GM18873 (cell line): ENCODE measurements around the gene LRRC75A.
"Not testable (repeated sequence)": the region's sequence is repeated elsewhere in the genome, so short reads cannot be mapped to it uniquely, and the experiment has no call there.

Source experiments
- ATAC-seq: cut with Tn5 transposase; IDR thresholded peaks from one replicate; pipeline ENCODE4 v1.9.1; 2021; ENCODE audit warnings: mild to moderate bottlenecking, moderate library complexity, moderate number of reproducible peaks; ENCODE audit not compliant: unreplicated experiment, low FRiP score

LRRC75A gene

GRCh38 chr17:16455997-16456741 is 35.8 kb downstream of the LRRC75A start:
- no peak for ATAC-seq

GRCh38 chr17:16453493-16453851 is 38.5 kb downstream of the LRRC75A start:
- ATAC-seq = no peak

GRCh38 chr17:16452268-16452667 is 39.7 kb downstream of the LRRC75A start:
- not testable (repeated sequence) for ATAC-seq

GRCh38 chr17:16450028-16450427 is 42.0 kb downstream of the LRRC75A start:
- no peak for ATAC-seq

DNA sequence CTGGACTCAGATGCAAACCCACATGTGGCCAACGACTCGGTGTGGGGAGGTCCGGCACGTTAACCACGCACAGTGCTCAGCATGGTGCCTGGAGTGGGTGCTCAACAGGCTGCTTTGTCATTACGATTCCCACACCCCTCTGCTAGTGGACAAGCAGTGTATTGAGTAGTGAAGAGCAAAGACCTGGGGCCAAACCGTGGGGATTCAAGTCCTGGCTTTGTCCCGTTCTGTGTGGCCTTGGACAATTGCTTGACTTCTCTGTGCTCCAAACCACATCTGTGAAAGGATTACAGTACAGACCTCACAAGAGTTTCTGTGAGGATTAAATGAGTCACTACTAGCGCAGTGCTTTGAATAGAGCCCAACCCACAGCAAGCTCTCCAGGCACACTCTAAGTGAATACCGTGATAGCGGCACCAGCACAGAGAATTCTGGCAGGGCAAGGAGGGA is 42.8 kb downstream of the LRRC75A start:
- ATAC-seq = no peak

DNA sequence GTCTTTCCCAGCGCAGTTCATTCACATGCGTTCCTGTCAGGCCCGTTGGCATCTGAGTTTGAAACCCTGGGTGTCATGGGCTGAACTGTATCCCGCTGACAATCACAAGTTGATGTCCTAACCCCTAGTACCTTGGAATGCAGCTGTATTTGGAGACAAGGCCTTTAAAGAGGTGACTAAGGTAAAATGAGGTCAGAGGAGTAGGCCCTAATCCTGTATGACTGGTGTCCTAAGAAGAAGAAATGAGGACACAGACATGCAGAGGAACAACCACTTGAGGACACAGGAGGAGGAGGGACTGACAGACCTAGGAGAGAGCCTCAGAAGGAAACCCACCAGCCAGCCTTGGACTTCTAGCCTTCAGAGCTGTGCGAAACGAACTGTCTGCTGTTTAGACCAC is 43.5 kb downstream of the LRRC75A start:
- ATAC-seq = no peak

GRCh38 chr17:16447676-16448075 is 44.3 kb downstream of the LRRC75A start:
- no peak for ATAC-seq

DNA sequence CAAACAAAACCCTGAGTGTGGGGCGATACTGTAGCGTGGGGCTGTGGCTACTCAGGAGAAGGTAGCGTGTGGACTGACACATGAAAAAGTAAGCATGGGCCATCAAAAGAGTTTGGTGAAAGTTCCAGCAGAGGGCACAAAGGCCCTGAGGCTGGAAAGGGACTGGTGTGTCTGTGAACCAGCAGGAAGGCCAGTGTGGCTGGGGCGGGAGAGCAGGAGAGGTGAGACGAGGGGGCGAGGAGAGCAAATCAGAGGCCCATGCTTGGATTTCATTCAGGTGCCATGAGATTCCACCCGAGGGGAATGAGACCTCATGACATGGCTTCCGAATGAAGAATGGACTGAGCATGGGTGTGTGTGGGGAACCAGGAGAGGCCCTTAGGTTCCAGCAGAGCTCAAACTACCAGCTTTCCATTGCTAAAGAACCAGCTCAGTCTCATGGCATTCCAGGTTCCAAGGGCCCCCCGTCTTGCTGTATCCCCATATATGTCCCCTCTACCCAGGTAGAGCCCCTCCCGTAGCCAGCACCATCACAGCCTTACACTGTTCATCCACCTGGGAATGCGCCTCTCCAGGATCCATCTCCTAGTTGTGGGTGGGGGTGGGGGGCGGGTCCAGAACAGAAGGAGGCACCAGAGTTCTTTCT is 45.5 kb downstream of the LRRC75A start:
- ATAC-seq = no peak

DNA sequence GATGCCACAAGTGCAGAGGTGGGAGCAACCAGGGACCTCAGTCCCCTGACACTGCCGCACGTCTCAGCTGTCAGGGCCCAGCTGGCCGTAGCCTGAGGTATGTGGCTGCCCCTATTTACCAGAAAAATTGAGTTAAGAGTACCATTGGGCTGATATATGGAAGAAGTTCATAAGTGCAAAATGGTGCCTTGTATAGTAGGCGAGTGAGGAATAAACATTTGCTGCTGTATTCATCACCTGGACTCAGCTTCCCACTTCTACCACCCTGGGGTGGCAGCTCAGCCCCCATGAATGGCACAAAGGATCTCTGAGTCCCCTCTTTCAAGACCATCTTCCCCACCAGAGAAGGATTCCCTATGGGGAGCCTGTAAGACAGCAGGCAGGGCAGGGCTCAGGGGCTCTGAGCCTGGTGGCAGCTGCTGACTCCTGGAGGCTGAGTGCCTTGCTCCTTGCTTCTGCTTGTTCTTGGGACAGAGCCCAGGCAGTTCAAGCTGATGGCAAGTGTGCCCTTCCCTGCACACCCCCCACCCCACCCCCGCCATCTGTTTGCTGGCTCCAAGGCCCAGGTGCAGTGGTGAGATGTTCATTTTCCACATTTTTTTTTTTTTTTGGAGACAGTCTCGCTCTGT is 47.6 kb downstream of the LRRC75A start:
- no peak for ATAC-seq

DNA sequence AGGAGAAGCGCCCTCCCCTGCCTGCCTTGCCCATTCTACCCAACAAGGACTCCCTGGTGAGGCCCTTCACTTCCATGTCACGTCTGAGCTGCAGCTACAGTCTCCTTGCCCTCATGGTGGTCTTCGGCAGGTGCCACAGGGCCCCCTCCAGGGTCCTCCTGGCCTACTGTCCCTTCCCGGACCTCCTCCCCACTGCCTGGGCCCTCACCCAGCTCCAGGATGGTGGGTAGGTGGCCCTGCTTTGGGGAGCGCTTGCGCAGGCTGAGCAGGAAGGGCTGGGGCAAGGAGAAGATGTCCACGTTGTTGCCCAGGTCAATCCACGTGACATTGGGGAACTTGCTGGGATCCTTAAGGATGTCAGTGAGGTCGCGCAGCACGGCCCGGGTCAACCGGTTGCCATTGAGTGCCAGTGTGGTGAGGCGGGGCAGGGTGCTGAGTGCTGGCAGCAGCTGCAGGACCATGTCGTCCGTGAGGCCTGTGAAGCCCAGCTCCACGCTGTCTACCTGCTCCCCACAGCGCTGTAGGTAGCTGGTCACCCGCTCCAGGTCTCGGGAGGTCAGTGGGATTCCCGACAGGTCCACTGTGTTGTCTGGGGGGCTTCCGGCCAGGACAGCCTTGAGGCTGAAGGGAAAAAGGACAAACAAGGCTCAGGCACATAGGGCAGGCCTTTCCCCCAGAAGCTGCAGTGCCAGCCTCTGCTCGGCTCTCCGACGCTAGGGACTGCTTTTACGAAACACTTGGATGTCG is 48.3 kb downstream of the LRRC75A start:
- no peak for ATAC-seq

DNA sequence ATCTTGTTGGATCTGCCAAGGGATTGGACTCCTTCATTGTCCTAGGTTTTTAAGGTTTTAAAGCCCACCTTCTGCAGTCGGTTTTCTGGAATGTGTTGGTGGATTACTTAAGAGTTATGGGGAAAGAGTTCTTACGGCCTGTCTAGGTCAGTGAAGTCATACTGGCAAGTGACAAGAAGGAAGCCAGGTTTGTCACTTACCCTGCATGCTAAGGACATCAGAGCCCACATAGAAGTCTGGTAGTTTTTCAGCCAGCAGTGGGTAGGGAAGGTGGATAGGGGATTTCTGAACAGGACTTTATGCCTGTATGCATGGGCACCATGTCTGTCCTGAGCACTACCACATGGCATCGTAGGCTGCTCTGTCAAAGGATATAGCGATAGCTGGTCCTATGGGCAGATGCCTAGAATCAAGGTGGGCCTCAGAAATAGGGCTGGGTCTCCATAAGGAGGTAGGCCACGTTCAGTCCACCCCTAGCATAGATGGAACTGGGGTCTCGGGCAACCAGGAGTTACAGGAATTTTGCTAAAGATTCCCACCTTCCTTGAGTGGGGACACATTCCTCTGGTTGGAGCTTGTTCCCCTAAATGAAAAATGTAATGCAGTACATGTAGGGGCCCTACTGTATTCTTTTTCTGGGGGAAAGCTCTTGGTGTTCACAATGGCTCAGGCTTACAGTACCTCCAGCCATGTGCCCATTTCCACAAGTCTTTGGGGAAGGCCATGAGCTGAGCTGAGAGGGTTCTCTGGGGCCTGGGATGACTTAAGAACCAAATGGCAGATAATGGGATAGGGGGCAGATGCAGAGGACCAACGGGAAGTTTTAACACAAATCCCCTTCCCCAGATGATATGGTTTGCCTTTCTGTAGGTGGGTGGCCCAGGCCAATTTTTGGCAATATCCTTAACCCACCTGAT is 49.1 kb downstream of the LRRC75A start:
- no peak for ATAC-seq

GRCh38 chr17:16442141-16442540 is 49.9 kb downstream of the LRRC75A start:
- ATAC-seq = no peak

DNA sequence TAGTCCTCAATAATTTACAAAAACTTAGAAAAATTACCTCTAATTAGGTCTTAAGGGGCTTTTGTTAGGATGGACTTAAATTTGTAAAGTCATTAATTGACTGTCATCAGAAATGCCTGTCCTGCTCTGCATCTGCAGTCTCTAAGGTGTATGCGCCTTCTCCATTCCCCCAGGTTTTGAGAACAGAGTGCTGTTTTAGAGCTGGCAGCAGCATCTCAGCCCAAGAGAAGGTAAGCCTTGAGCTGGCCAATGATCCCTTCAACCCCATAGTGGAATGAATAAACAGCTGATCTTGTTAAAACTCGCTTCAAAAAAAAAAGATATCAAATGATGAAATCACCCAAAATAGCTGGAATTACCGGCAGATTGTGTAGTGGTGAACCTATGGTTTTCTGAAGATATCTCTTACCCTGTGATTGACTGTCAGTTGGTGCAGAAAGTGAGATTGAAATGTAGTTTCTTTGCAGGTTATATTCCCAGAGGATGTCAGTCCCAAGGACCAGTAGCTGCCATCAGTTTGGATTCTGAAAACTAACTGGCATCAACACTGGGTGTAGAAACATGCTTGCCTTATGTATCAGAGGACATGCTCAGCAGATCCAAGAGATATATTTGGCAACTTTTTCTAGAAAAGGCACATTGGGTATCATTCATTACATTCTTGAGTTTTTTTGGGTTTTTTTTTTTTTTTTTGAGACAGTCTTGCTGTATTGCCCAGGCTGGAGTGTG is 50.9 kb downstream of the LRRC75A start:
- ATAC-seq = no peak

DNA sequence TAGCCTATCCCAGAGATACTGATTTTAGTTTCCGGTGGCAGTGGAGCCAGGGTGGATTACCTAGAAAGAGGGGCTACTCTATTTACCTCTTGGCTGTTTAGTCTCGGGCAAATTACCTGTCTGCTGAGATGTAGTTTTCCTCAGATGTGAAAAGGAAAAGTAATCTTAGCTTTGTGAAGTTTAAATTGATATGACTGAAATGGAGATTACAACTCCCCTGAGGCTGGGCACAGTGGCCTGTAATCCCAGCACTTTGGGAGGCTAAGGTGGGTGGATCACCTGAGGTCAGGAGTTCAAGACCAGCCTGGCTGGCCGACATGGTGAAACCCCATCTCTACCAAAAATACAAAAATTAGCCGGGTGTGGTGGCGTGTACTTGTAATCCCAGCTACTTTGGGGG is 51.6 kb downstream of the LRRC75A start:
- not testable (repeated sequence) for ATAC-seq

DNA sequence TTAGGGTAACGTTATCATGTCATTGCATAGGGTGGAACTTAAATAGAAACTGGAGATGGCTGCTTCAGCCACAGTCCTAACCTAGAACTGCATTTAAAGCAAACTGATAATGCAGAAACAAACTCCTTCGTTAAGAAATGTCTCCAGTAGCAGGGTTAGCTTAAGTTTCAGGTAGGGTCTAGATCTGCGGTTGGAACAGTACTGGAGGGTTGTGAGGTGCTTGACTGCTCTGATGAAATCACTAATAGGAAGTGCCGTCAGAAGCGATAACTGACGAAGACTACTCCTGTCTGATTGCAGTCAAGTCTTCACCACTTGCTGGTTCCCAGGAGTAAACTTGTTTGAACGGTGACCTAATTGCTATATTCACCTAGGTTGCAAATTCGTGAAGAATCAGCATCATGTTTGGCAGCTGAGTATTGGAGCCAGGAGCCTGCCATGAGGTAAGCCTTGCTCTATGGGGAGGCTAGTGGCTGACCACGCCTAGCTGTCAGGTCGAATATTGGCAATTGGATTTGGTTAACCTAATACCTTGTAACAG is 52.1 kb downstream of the LRRC75A start:
- no peak for ATAC-seq

GRCh38 chr17:16439303-16439791 is 52.6 kb downstream of the LRRC75A start:
- no peak for ATAC-seq

- peak; percentile 73 for ATAC-seq
Observed at GRCh38 chr17:16438557-16439302, 53.3 kb downstream of the LRRC75A start.

- ATAC-seq = peak; percentile 15
Observed at GRCh38 chr17:16438173-16438556, 53.8 kb downstream of the LRRC75A start.
